Endothelial cell of umbilical vein (primary cell): Measurements from ENCODE around the gene MIX23. TPM values are rescaled to one million over a fixed set of nuclear protein-coding genes. Genes with fewer than 3 reads are reported as not detected.
"Not testable (repeated sequence)": the region's sequence is repeated elsewhere in the genome, so short reads cannot be mapped to it uniquely, and the experiment has no call there.

Source experiments
- BruUV-seq: library from RNA; stranded (reverse); fragments of 400-500 nt; replicated peaks from 2 replicates; lab custom pipeline; 2021; lab: Mats Ljungman, UMichigan
- CTCF ChIA-PET: fragments of 300-600, 350-600 bp; sonication (Branson Sonifier 250); formaldehyde crosslinking; loops from one replicate; lab custom pipeline; 2021; ENCODE audit warnings: antibody characterized with exemption, inconsistent platforms; lab: Charles Lee
- POLR2A ChIA-PET: fragments of 300-600, 350-600 bp; sonication (Branson Sonifier 250); formaldehyde crosslinking; loops from one replicate; lab custom pipeline; 2021; ENCODE audit warnings: antibody characterized with exemption, inconsistent platforms; lab: Charles Lee
- DNase-seq: peaks from one replicate; pipeline ENCODE4 v3.0.0-alpha.2; 2011; ENCODE audit warnings: low read depth, low spot score
- FAIRE-seq: peaks from 2 replicates; lab custom pipeline; 2011; peaks lifted over from hg19 to GRCh38; lab: Jason Lieb, UNC
- H2AFZ ChIP-seq: 2 replicates; pipeline ENCODE4 v1.6.0; 2012; ENCODE audit warnings: low read depth, low read length, control low read depth, inconsistent platforms
- H3K27ac ChIP-seq: 2 replicates; pipeline ENCODE4 v1.5.1; 2011; ENCODE audit warnings: low read depth, mild to moderate bottlenecking, control low read depth, low read length, moderate library complexity; ENCODE audit not compliant: insufficient read depth
- H3K27me3 ChIP-seq, 2 experiments: 2 replicates each; pipeline versions ENCODE4 v1.6.0 to v1.6.1; 2011; ENCODE audit warnings: low read length in 2 of 2, mixed read lengths in 1 of 2; ENCODE audit not compliant: control insufficient read depth in 2 of 2, insufficient read depth in 2 of 2
- H3K36me3 ChIP-seq, 2 experiments: 2 replicates in 1 of 2; 3 replicates in 1 of 2; pipeline ENCODE4 v1.5.1; 2011; ENCODE audit warnings: low read length in 2 of 2, mild to moderate bottlenecking in 1 of 2, moderate library complexity in 1 of 2; ENCODE audit not compliant: control insufficient read depth in 2 of 2, insufficient read depth in 2 of 2; ENCODE audit errors: extremely low read depth in 1 of 2
- H3K4me1 ChIP-seq: 3 replicates; pipeline ENCODE4 v1.5.1; 2011; ENCODE audit warnings: mild to moderate bottlenecking, low read length; ENCODE audit not compliant: control insufficient read depth, insufficient read depth; ENCODE audit errors: extremely low read depth
- H3K4me2 ChIP-seq: 2 replicates; pipeline ENCODE4 v1.6.1; 2011; ENCODE audit warnings: low read length, control low read depth, mixed read lengths; ENCODE audit not compliant: insufficient read depth
- H3K4me3 ChIP-seq, 3 experiments: fragments of 200-600 bp in 1 of 3; sonication (generic), shearing (Covaris generic) in 1 of 3; replicated peaks in 1 of 3; 2 replicates each; pipeline ENCODE4 v1.5.1; 2011 to 2016; ENCODE audit warnings: control low read depth in 3 of 3, low read length in 3 of 3, mild to moderate bottlenecking in 2 of 3, inconsistent platforms in 1 of 3, low read depth in 1 of 3, moderate library complexity in 1 of 3; ENCODE audit not compliant: insufficient read depth in 1 of 3
- H3K79me2 ChIP-seq: 2 replicates; pipeline ENCODE4 v1.6.0; 2012; ENCODE audit warnings: low read length, inconsistent platforms; ENCODE audit not compliant: control insufficient read depth, insufficient read depth
- H3K9ac ChIP-seq: replicated peaks from 2 replicates; pipeline ENCODE3; 2011; ENCODE audit warnings: low read length, control low read depth; ENCODE audit not compliant: insufficient read depth; ENCODE audit errors: extremely low read depth
- H3K9me1 ChIP-seq: replicated peaks from 3 replicates; pipeline ENCODE4 v1.6.0; 2011; ENCODE audit warnings: mild to moderate bottlenecking, low read length; ENCODE audit not compliant: control insufficient read depth, insufficient read depth; ENCODE audit errors: extremely low read depth
- H3K9me3 ChIP-seq: replicated peaks from 2 replicates; pipeline ENCODE4 v1.5.1; 2012; ENCODE audit warnings: low read length, inconsistent platforms; ENCODE audit not compliant: control insufficient read depth, insufficient read depth
- H4K20me1 ChIP-seq: replicated peaks from 2 replicates; pipeline ENCODE3; 2011; ENCODE audit warnings: mild to moderate bottlenecking, low read length; ENCODE audit not compliant: control insufficient read depth, insufficient read depth; ENCODE audit errors: extremely low read depth
- EZH2 ChIP-seq: IDR thresholded peaks from 2 replicates; pipeline ENCODE4 v1.6.1; 2012; ENCODE audit warnings: borderline replicate concordance, low read depth, mild to moderate bottlenecking, moderate library complexity, low read length, inconsistent platforms; ENCODE audit not compliant: severe bottlenecking
- FOS ChIP-seq: IDR thresholded peaks from 2 replicates; pipeline ENCODE4 v1.6.1; 2011; ENCODE audit warnings: mild to moderate bottlenecking, low read length, moderate library complexity, borderline replicate concordance; ENCODE audit not compliant: insufficient read depth
- GATA2 ChIP-seq: IDR thresholded peaks from 2 replicates; pipeline ENCODE4 v1.7.0; 2011; ENCODE audit warnings: low read depth, mild to moderate bottlenecking, moderate library complexity, mixed read lengths, low read length; ENCODE audit not compliant: insufficient read length, insufficient read depth
- JUN ChIP-seq: IDR thresholded peaks from 2 replicates; pipeline ENCODE4 v1.6.1; 2011; ENCODE audit warnings: borderline replicate concordance, low read depth; ENCODE audit not compliant: insufficient read length, insufficient read depth
- MYC ChIP-seq: IDR thresholded peaks from one replicate; pipeline ENCODE4 v1.6.1; 2011; ENCODE audit warnings: mild to moderate bottlenecking, low read depth, low read length
- POLR2A ChIP-seq: IDR thresholded peaks from 2 replicates; pipeline ENCODE4 v1.6.1; 2012; ENCODE audit warnings: low read depth, mild to moderate bottlenecking, control low read depth, low read length
- POLR2AphosphoS5 ChIP-seq: IDR thresholded peaks from 2 replicates; pipeline ENCODE4 v1.6.1; 2012; ENCODE audit warnings: low read depth, mild to moderate bottlenecking, control low read depth, low read length, moderate library complexity; ENCODE audit not compliant: insufficient read depth
- dilution Hi-C: fragments of 300-500 bp; cut with MboI; formaldehyde crosslinking; loops from one replicate; pipeline ENCODE4 v1.15.0; 2019; ENCODE audit warnings: low sequenced_read_pairs; ENCODE audit not compliant: extremely low pct_ligation_motif_present
- intact Hi-C: fragments of 100-400 bp; cut with micrococcal nuclease; formaldehyde crosslinking; loops from one replicate; pipeline ENCODE4 v1.10.0; 2022
- polyA plus RNA-seq, 4 experiments: library from polyadenylated mRNA; depleted of rRNA in 3 of 4; stranded (reverse) in 3 of 4; unstranded in 1 of 4; fragments of >200 nt; gene quantifications; 2 replicates each; pipeline versions ENCODE4 v1.2.1 to v1.2.3, GENCODE V29; 2011 to 2012; ENCODE audit warnings: missing spikeins in 1 of 4
- total RNA-seq: library from RNA; stranded (reverse); gene quantifications from 2 replicates; pipeline ENCODE4 v1.2.3, GENCODE V29; 2021
- TF ChIP-seq, protein P1 (sequence below), 2 donors: IDR thresholded peaks; 1 replicate in 1 of 2; 2 replicates in 1 of 2; pipeline ENCODE4 v1.5.1; 2011; ENCODE audit warnings: low read length in 2 of 2, mild to moderate bottlenecking in 2 of 2, moderate library complexity in 2 of 2, control low read depth in 1 of 2, inconsistent platforms in 1 of 2, low read depth in 1 of 2; ENCODE audit not compliant: insufficient read depth in 1 of 2; ENCODE audit errors: extremely low read depth in 1 of 2
- TF ChIP-seq, protein P2 (sequence below): IDR thresholded peaks from 2 replicates; pipeline ENCODE4 v1.6.1; 2011; ENCODE audit not compliant: insufficient read depth, insufficient read length

MIX23 gene
- total and polyA plus RNA-seq, 2 donors (not counting 3 experiments of a cell fraction or from before 2014, with no cell fraction given) = 4.5 to 53.5 TPM

DNA sequence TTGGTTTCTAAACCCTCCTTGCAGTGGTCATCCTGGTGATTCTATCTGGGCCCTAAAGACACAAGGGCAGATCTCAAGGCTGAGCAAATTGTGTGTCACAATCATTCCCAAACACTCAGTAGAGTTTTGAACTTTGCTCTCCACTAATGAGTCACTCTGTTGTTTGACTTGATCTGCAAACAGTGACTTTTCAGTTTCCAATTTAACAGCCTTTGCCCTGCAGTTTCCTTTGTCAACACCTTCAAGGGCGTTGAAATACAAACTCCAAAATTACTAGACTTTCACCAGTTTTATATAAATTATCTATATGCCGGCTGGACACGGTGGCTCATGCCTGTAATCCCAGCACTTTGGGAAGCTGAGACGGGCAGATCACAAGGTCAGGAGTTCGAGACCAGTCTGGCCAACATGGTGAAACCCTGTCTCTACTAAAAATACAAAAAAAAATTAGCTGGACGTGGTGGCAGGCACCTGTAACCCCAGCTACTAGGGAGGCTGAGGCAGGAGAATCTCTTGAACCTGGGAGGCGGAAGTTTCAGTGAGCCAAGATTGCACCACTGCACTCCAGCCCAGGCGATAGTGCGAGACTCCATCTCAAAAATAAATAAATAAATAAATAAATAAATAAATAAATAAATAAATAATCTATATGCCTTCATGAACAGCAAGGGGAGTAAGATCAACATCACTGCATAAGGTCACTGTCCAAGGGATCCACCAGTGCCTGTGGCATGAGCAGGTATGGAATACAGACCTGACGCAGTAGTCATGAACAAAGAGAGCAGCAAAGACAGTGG is 17.3 kb downstream of the MIX23 start:
- H3K36me3 ChIP-seq, H3K9ac ChIP-seq, CTCF ChIA-PET, H4K20me1 ChIP-seq, dilution Hi-C loops, H2AFZ ChIP-seq, H3K9me1 ChIP-seq, H3K79me2 ChIP-seq, H3K27me3 ChIP-seq, H3K4me3 ChIP-seq, intact Hi-C loops, H3K4me1 ChIP-seq, BruUV-seq, H3K27ac ChIP-seq, H3K4me2 ChIP-seq, POLR2A ChIA-PET, H3K9me3 ChIP-seq, FAIRE-seq: not testable (repeated sequence)
- TF ChIP-seq FOS = peak; percentile 37
- peak; percentile 32 for DNase-seq

GRCh38 chr3:122365073-122365472 is 18.0 kb downstream of the MIX23 start:
- TF ChIP-seq GATA2 (no peak), JUN (no peak), POLR2AphosphoS5 (no peak), EZH2 (no peak), FOS (no peak), MYC (no peak), POLR2A (no peak)
- TF ChIP-seq, protein P1, sequence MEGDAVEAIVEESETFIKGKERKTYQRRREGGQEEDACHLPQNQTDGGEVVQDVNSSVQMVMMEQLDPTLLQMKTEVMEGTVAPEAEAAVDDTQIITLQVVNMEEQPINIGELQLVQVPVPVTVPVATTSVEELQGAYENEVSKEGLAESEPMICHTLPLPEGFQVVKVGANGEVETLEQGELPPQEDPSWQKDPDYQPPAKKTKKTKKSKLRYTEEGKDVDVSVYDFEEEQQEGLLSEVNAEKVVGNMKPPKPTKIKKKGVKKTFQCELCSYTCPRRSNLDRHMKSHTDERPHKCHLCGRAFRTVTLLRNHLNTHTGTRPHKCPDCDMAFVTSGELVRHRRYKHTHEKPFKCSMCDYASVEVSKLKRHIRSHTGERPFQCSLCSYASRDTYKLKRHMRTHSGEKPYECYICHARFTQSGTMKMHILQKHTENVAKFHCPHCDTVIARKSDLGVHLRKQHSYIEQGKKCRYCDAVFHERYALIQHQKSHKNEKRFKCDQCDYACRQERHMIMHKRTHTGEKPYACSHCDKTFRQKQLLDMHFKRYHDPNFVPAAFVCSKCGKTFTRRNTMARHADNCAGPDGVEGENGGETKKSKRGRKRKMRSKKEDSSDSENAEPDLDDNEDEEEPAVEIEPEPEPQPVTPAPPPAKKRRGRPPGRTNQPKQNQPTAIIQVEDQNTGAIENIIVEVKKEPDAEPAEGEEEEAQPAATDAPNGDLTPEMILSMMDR (IDR thresholded peaks at IDR 0.05; ENCODE audit: extremely low read depth in 1 of 2, insufficient read depth in 1 of 2, low read depth in 1 of 2, low read length in 2 of 2) = no peak
- TF ChIP-seq, protein P2, sequence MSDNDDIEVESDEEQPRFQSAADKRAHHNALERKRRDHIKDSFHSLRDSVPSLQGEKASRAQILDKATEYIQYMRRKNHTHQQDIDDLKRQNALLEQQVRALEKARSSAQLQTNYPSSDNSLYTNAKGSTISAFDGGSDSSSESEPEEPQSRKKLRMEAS = no peak
- H3K27ac ChIP-seq = no peak overlapping the region
- FAIRE-seq (no peak), DNase-seq (no peak)
- BruUV-seq = no TSS peak
- H3K36me3 ChIP-seq = peaks cover 0 to 7% of the 10 kb centered on the region in 2 experiments
- no peaks in the 10 kb centered on the region for H3K27me3 ChIP-seq
- ChIA-PET CTCF (interaction anchor here (1.5 kb wide), 1 partner anchor 19 kb away, joined by 4 read pairs; the partner anchor contains the start of gene FAM162A), POLR2A (no interaction called here)
- H4K20me1 ChIP-seq = no peaks in the 10 kb centered on the region
- dilution Hi-C loops = no loop called here
- no peak overlapping the region for H3K4me2 ChIP-seq
- no peak overlapping the region for H3K9ac ChIP-seq
- no peak overlapping the region for H2AFZ ChIP-seq
- H3K9me3 ChIP-seq = no peaks in the 10 kb centered on the region
- H3K4me3 ChIP-seq = no peak overlapping the region
- H3K9me1 ChIP-seq = no peaks in the 10 kb centered on the region
- intact Hi-C loops = no loop called here
- no peaks in the 10 kb centered on the region for H3K4me1 ChIP-seq
- H3K79me2 ChIP-seq = no peaks in the 10 kb centered on the region
